B cell (primary cell): ENCODE data around the gene CLEC10A. TPM values are rescaled to one million over a fixed set of nuclear protein-coding genes. Genes with fewer than 3 reads are reported as not detected.
A peak's percentile ranks its signal among the peaks of the same experiment; 100 is the strongest.

ENCODE experiments used
- ATAC-seq: fragments of 200-7000 bp; cut with Tn5 transposase; one replicate; pipeline ENCODE4 v1.10.0; 2021; ENCODE audit warnings: low read depth, mild to moderate bottlenecking, moderate number of reproducible peaks, moderate library complexity
- CTCF ChIA-PET: fragments of 350-600 bp; sonication (Branson Sonifier 250); formaldehyde crosslinking; loops from one replicate; lab custom pipeline; 2021; ENCODE audit warnings: antibody characterized with exemption, inconsistent platforms; lab: Charles Lee
- POLR2A ChIA-PET: fragments of 350-600 bp; sonication (Branson Sonifier 250); formaldehyde crosslinking; loops from one replicate; lab custom pipeline; 2021; ENCODE audit warnings: antibody characterized with exemption; lab: Charles Lee
- DNase-seq: peaks from one replicate; pipeline ENCODE4 v3.0.0; 2013
- H2AFZ ChIP-seq: 2 replicates; pipeline ENCODE4 v1.6.1; 2012; ENCODE audit warnings: mild to moderate bottlenecking, low read depth, low read length; ENCODE audit not compliant: insufficient read depth, poor library complexity, severe bottlenecking
- H3K27ac ChIP-seq, 2 donors: 1 replicate in 1 of 2; 2 replicates in 1 of 2; pipeline ENCODE4 v1.5.1; 2012 to 2013; ENCODE audit warnings: low read length in 2 of 2, mild to moderate bottlenecking in 2 of 2, moderate library complexity in 1 of 2
- H3K27me3 ChIP-seq, 4 experiments: fragments of 200-600 bp in 1 of 4; sonication (generic) in 1 of 4; replicated peaks in 1 of 4; 1 replicate in 2 of 4; 2 replicates in 2 of 4; pipeline versions ENCODE4 v1.6.1 to v1.7.0; 2013 to 2016; ENCODE audit warnings: low read length in 3 of 4, mild to moderate bottlenecking in 2 of 4, mixed read lengths in 1 of 4, moderate library complexity in 1 of 4; ENCODE audit not compliant: insufficient read depth in 4 of 4, control insufficient read depth in 3 of 4; ENCODE audit errors: control extremely low read depth in 1 of 4
- H3K36me3 ChIP-seq, 2 experiments: replicated peaks in 1 of 2; 1 replicate in 1 of 2; 2 replicates in 1 of 2; pipeline versions ENCODE4 v1.6.1 to v1.7.1; 2013; ENCODE audit warnings: low read length in 1 of 2; ENCODE audit not compliant: insufficient read depth in 2 of 2, control insufficient read depth in 1 of 2; ENCODE audit errors: control extremely low read depth in 1 of 2, extremely low read depth in 1 of 2
- H3K4me1 ChIP-seq, 2 donors: fragments of 200-600 bp in 1 of 2; sonication (generic) in 1 of 2; 1 replicate in 1 of 2; 2 replicates in 1 of 2; pipeline versions ENCODE4 v1.5.1 to v1.6.1; 2013 to 2017; ENCODE audit warnings: low read length in 2 of 2; ENCODE audit not compliant: control insufficient read depth in 2 of 2, insufficient read depth in 2 of 2
- H3K4me2 ChIP-seq: replicated peaks from 2 replicates; pipeline ENCODE3; 2012; ENCODE audit warnings: mild to moderate bottlenecking, low read depth, low read length; ENCODE audit not compliant: poor library complexity, severe bottlenecking
- H3K4me3 ChIP-seq, 5 experiments: fragments of 200-600 bp in 1 of 5; sonication (generic) in 1 of 5; 1 replicate in 3 of 5; 2 replicates in 2 of 5; pipeline versions ENCODE4 v1.5.1 to v1.7.0; 2011 to 2016; ENCODE audit warnings: low read length in 4 of 5, mild to moderate bottlenecking in 4 of 5, low read depth in 2 of 5, control low read depth in 1 of 5, moderate library complexity in 1 of 5; ENCODE audit not compliant: insufficient read depth in 1 of 5; ENCODE audit errors: control extremely low read depth in 1 of 5, extremely low read depth in 1 of 5
- H3K79me2 ChIP-seq: fragments of 200-600 bp; sonication (generic); one replicate; pipeline ENCODE4 v1.6.0; 2016; ENCODE audit warnings: low read length; ENCODE audit not compliant: control insufficient read depth, insufficient read depth
- H3K9ac ChIP-seq: fragments of 200-600 bp; sonication (generic); 2 replicates; pipeline ENCODE4 v1.6.1; 2017; ENCODE audit warnings: mild to moderate bottlenecking, low read length, moderate library complexity
- H3K9me3 ChIP-seq, 3 donors: one replicate each; pipeline versions ENCODE4 v1.6.1 to v1.7.1; 2013; ENCODE audit warnings: low read length in 2 of 3; ENCODE audit not compliant: control insufficient read depth in 2 of 3, insufficient read depth in 1 of 3; ENCODE audit errors: control extremely low read depth in 1 of 3
- H4K20me1 ChIP-seq: 2 replicates; pipeline ENCODE4 v1.6.0; 2012; ENCODE audit warnings: mild to moderate bottlenecking, low read length; ENCODE audit not compliant: insufficient read depth, control insufficient read depth, poor library complexity, severe bottlenecking
- H3K27ac Mint-ChIP-seq: one replicate; pipeline ENCODE4 v1.8.0; 2021; ENCODE audit warnings: mixed read lengths
- H3K27me3 Mint-ChIP-seq: one replicate; pipeline ENCODE4 v1.8.0; 2021; ENCODE audit warnings: mixed read lengths
- H3K4me1 Mint-ChIP-seq: one replicate; pipeline ENCODE4 v1.8.0; 2021; ENCODE audit warnings: mixed read lengths
- H3K4me3 Mint-ChIP-seq: one replicate; pipeline ENCODE4 v1.8.0; 2021; ENCODE audit warnings: mixed read lengths
- H3K9me3 Mint-ChIP-seq: one replicate; pipeline ENCODE4 v1.8.0; 2022; ENCODE audit warnings: mixed read lengths; ENCODE audit not compliant: insufficient read depth
- CTCF ChIP-seq: fragments of 200-600 bp; IDR thresholded peaks from one replicate; pipeline ENCODE4 v1.8.0; 2022; ENCODE audit warnings: antibody characterized with exemption, mild to moderate bottlenecking
- EZH2 ChIP-seq: IDR thresholded peaks from 2 replicates; pipeline ENCODE4 v1.6.1; 2012; ENCODE audit warnings: borderline replicate concordance, low read depth, mild to moderate bottlenecking, moderate library complexity, low read length; ENCODE audit not compliant: insufficient read depth, poor library complexity, severe bottlenecking
- WGBS: methylation state at CpG from one replicate; pipeline ENCODE4 v1.1.5; 2013; ENCODE audit warnings: missing lambda C conversion rate; ENCODE audit not compliant: insufficient coverage; 5-methylcytosine and 5-hydroxymethylcytosine counted together
- intact Hi-C: fragments of 100-400 bp; cut with micrococcal nuclease; formaldehyde crosslinking; loops from one replicate; pipeline ENCODE4 v1.10.0; 2022
- polyA plus RNA-seq: library from polyadenylated mRNA; depleted of rRNA; stranded (reverse); fragments of >200 nt; gene quantifications from 2 replicates; pipeline ENCODE4 v1.2.3, GENCODE V29; 2012
- total RNA-seq, 2 donors: library from RNA; stranded (reverse); fragments of 120-200 nt in 1 of 2; gene quantifications; 1 replicate in 1 of 2; 2 replicates in 1 of 2; pipeline versions ENCODE4 v1.2.3 to v1.2.4, GENCODE V29; 2013 to 2022

The CLEC10A gene
- total and polyA plus RNA-seq, 2 donors (not counting 1 experiment from before 2014, with no cell fraction given) = 0.15 TPM; not detected in 1

- ChIA-PET POLR2A (interaction anchor here (0.9 to 1.7 kb wide), 13 partner anchors 9 to 651 kb away, joined by 3 to 26 read pairs (median 8); partner anchors contain the start of genes NEURL4, RNASEK and SLC16A11), CTCF (interaction anchor here (0.9 to 1.7 kb wide), 12 partner anchors 10 to 192 kb away, joined by 3 to 21 read pairs (median 4); partner anchors contain the start of gene BCL6B)
- intact Hi-C loops = loop anchor here (1.0 to 5.0 kb wide), 5 partner anchors 8 to 402 kb away; partner anchors contain the start of genes BCL6B, EIF5A, FGF11 and TMEM102
- DNase-seq (no peak), ATAC-seq (peak; percentile 11)
- no peak for TF ChIP-seq CTCF
- TF ChIP-seq EZH2 = no peak
- peak overlapping the region; percentile 58 to 97 (median 88) for H3K4me3 ChIP-seq
- peaks cover 49% of the 10 kb centered on the region for H3K4me1 Mint-ChIP-seq
- no peaks in the 10 kb centered on the region for H3K27me3 Mint-ChIP-seq
- no peaks in the 10 kb centered on the region for H3K9me3 ChIP-seq
- no peaks in the 10 kb centered on the region for H3K9me3 Mint-ChIP-seq
- WGBS = 6% methylated on average over 6 of the region's 7 CpGs
- peak overlapping the region; percentile 86 to 100 for H3K27ac ChIP-seq
- H4K20me1 ChIP-seq = no peaks in the 10 kb centered on the region
- H3K9ac ChIP-seq = peak overlapping the region; percentile 99
- H3K79me2 ChIP-seq = peaks cover 38% of the 10 kb centered on the region
- H3K4me3 Mint-ChIP-seq = peak overlapping the region; percentile 94
- peaks cover 21 to 41% of the 10 kb centered on the region in 2 donors for H3K4me1 ChIP-seq
- peak overlapping the region; percentile 86 for H2AFZ ChIP-seq
- peak overlapping the region; percentile 98 for H3K27ac Mint-ChIP-seq
- H3K4me2 ChIP-seq = peak overlapping the region; percentile 98
- no peaks in the 10 kb centered on the region for H3K36me3 ChIP-seq
- H3K27me3 ChIP-seq = no peaks in the 10 kb centered on the region
Observed at GRCh38 chr17:7034955-7035590, 45.0 kb downstream of the CLEC10A start.

- intact Hi-C loops = no loop called here
- H3K27me3 Mint-ChIP-seq = no peaks in the 10 kb centered on the region
- Histone ChIP-seq H3K4me1 (peaks cover 15 to 21% of the 10 kb centered on the region in 2 donors), H3K27me3 (no peaks in the 10 kb centered on the region), H3K4me2 (peak overlapping the region; percentile 68), H4K20me1 (no peaks in the 10 kb centered on the region), H3K9me3 (no peaks in the 10 kb centered on the region), H3K36me3 (no peaks in the 10 kb centered on the region), H2AFZ (peak overlapping the region; percentile 75), H3K79me2 (peaks cover 27% of the 10 kb centered on the region), H3K9ac (peak overlapping the region; percentile 35), H3K4me3 (peak overlapping the region in 3 of 5 experiments; percentile 2 to 38 (median 21)), H3K27ac (peak overlapping the region in 1 of 2 donors; percentile 17)
- POLR2A ChIA-PET = no interaction called here
- CTCF ChIA-PET = interaction anchor here (1.5 kb wide), 1 partner anchor 8 kb away, joined by 4 read pairs; no protein-coding TSS in a partner anchor
- peaks cover 29% of the 10 kb centered on the region for H3K4me1 Mint-ChIP-seq
- ATAC-seq = no peak
- TF ChIP-seq CTCF (no peak), EZH2 (no peak)
- WGBS = 21% methylated on average over 8 of the region's 8 CpGs
- H3K27ac Mint-ChIP-seq = peak overlapping the region; percentile 82
- H3K9me3 Mint-ChIP-seq = no peaks in the 10 kb centered on the region
- peak overlapping the region; percentile 58 for H3K4me3 Mint-ChIP-seq
- peak; percentile 48 for DNase-seq
Observed at GRCh38 chr17:7029659-7030058, 50.4 kb downstream of the CLEC10A start.
